Keratinocyte (primary cell): ENCODE results near the gene CHRNA1. TPM values are rescaled to one million over a fixed set of nuclear protein-coding genes. Genes with fewer than 3 reads are reported as not detected.

Experiments
- DNase-seq: peaks from one replicate; pipeline ENCODE4 v3.0.0-alpha.2; 2011; ENCODE audit warnings: low read depth, missing footprints, low spot score
- FAIRE-seq: peaks from 2 replicates; lab custom pipeline; 2011; peaks lifted over from hg19 to GRCh38; lab: Jason Lieb, UNC
- H2AFZ ChIP-seq: 2 replicates; pipeline ENCODE4 v1.6.0; 2012; ENCODE audit warnings: low read length, control low read depth, inconsistent platforms; ENCODE audit not compliant: control insufficient read depth
- H3K27ac ChIP-seq: 2 replicates; pipeline ENCODE4 v1.5.1; 2011; ENCODE audit warnings: low read length; ENCODE audit not compliant: control insufficient read depth, insufficient read depth
- H3K27me3 ChIP-seq: 3 replicates; pipeline ENCODE4 v1.6.0; 2011; ENCODE audit warnings: low read length; ENCODE audit not compliant: control insufficient read depth, insufficient read depth; ENCODE audit errors: extremely low read depth
- H3K36me3 ChIP-seq, 2 experiments: 2 replicates in 1 of 2; 3 replicates in 1 of 2; pipeline ENCODE4 v1.5.1; 2011; ENCODE audit warnings: low read length in 2 of 2, mild to moderate bottlenecking in 1 of 2; ENCODE audit not compliant: control insufficient read depth in 2 of 2, insufficient read depth in 2 of 2; ENCODE audit errors: extremely low read depth in 1 of 2
- H3K4me1 ChIP-seq: 3 replicates; pipeline ENCODE4 v1.5.1; 2011; ENCODE audit warnings: low read length; ENCODE audit not compliant: control insufficient read depth, insufficient read depth; ENCODE audit errors: extremely low read depth
- H3K4me2 ChIP-seq: 3 replicates; pipeline ENCODE4 v1.6.0; 2011; ENCODE audit warnings: low read depth, low read length; ENCODE audit not compliant: control insufficient read depth, insufficient read depth; ENCODE audit errors: extremely low read depth
- H3K4me3 ChIP-seq, 3 experiments: fragments of 200-600 bp in 1 of 3; sonication (generic) in 1 of 3; 2 replicates in 2 of 3; 3 replicates in 1 of 3; pipeline ENCODE4 v1.5.1; 2011 to 2016; ENCODE audit warnings: low read length in 3 of 3, mild to moderate bottlenecking in 3 of 3, control low read depth in 2 of 3, inconsistent platforms in 1 of 3, low read depth in 1 of 3, mixed read lengths in 1 of 3, mixed run types in 1 of 3, moderate library complexity in 1 of 3; ENCODE audit not compliant: control insufficient read depth in 2 of 3, insufficient read depth in 2 of 3; ENCODE audit errors: extremely low read depth in 1 of 3
- H3K79me2 ChIP-seq: 2 replicates; pipeline ENCODE4 v1.6.0; 2012; ENCODE audit warnings: low read length; ENCODE audit not compliant: control insufficient read depth, insufficient read depth
- H3K9ac ChIP-seq: 3 replicates; pipeline ENCODE4 v1.6.0; 2011; ENCODE audit warnings: low read length; ENCODE audit not compliant: control insufficient read depth, insufficient read depth; ENCODE audit errors: extremely low read depth
- H3K9me1 ChIP-seq: 3 replicates; pipeline ENCODE4 v1.6.0; 2011; ENCODE audit warnings: low read length; ENCODE audit not compliant: control insufficient read depth, insufficient read depth; ENCODE audit errors: extremely low read depth
- H3K9me3 ChIP-seq: 2 replicates; pipeline ENCODE4 v1.5.1; 2012; ENCODE audit warnings: low read depth, low read length; ENCODE audit not compliant: control insufficient read depth
- H4K20me1 ChIP-seq: 3 replicates; pipeline ENCODE4 v1.6.0; 2011; ENCODE audit warnings: low read length; ENCODE audit not compliant: control insufficient read depth, insufficient read depth; ENCODE audit errors: extremely low read depth
- EZH2 ChIP-seq: IDR thresholded peaks from one replicate; pipeline ENCODE4 v1.6.1; 2012; ENCODE audit warnings: inconsistent platforms, mild to moderate bottlenecking, low read length, moderate library complexity
- dilution Hi-C: fragments of 300-500 bp; cut with MboI; formaldehyde crosslinking; loops from one replicate; pipeline ENCODE4 v1.7.0; 2020; ENCODE audit warnings: low sequenced_read_pairs; ENCODE audit not compliant: extremely low pct_ligation_motif_present
- polyA plus RNA-seq, 5 experiments: library from polyadenylated mRNA; depleted of rRNA in 3 of 5; stranded (reverse) in 3 of 5; stranded (forward) in 1 of 5; unstranded in 1 of 5; fragments of >200 nt; gene quantifications; 1 replicate in 1 of 5; 2 replicates in 3 of 5; 3 replicates in 1 of 5; pipeline versions ENCODE4 v1.2.1 to v1.2.3, GENCODE V29; 2011 to 2012; ENCODE audit warnings: missing spikeins in 2 of 5, low read depth in 1 of 5, low replicate concordance in 1 of 5
- TF ChIP-seq, protein P1 (sequence below), 3 experiments: IDR thresholded peaks in 1 of 3; conservative IDR thresholded peaks in 1 of 3; optimal IDR thresholded peaks in 1 of 3; 2 replicates in 2 of 3; 3 replicates in 1 of 3; pipeline versions ENCODE3 to v1.5.1; 2011; ENCODE audit warnings: low read length in 3 of 3, mild to moderate bottlenecking in 3 of 3, moderate library complexity in 2 of 3, control low read depth in 1 of 3, inconsistent platforms in 1 of 3; ENCODE audit not compliant: insufficient read depth in 2 of 3; ENCODE audit errors: extremely low read depth in 1 of 3

CHRNA1 gene
- polyA plus RNA-seq, 1 donor (not counting 4 experiments of a cell fraction or from before 2014, with no cell fraction given) = not detected

GRCh38 chr2:174703430-174703829 lies 60.8 kb downstream of the CHRNA1 start:
- TF ChIP-seq, protein P1, sequence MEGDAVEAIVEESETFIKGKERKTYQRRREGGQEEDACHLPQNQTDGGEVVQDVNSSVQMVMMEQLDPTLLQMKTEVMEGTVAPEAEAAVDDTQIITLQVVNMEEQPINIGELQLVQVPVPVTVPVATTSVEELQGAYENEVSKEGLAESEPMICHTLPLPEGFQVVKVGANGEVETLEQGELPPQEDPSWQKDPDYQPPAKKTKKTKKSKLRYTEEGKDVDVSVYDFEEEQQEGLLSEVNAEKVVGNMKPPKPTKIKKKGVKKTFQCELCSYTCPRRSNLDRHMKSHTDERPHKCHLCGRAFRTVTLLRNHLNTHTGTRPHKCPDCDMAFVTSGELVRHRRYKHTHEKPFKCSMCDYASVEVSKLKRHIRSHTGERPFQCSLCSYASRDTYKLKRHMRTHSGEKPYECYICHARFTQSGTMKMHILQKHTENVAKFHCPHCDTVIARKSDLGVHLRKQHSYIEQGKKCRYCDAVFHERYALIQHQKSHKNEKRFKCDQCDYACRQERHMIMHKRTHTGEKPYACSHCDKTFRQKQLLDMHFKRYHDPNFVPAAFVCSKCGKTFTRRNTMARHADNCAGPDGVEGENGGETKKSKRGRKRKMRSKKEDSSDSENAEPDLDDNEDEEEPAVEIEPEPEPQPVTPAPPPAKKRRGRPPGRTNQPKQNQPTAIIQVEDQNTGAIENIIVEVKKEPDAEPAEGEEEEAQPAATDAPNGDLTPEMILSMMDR (optimal IDR thresholded peaks at IDR 0.05 in 1 of 3, IDR thresholded peaks at IDR 0.05 in 1 of 3, conservative IDR thresholded peaks at IDR 0.05 in 1 of 3; ENCODE audit: extremely low read depth in 1 of 3, insufficient read depth in 2 of 3, low read length in 3 of 3) = no peak
- TF ChIP-seq EZH2 = no peak
- H3K9me1 ChIP-seq = no peaks in the 10 kb centered on the region
- dilution Hi-C loops = no loop called here

DNA sequence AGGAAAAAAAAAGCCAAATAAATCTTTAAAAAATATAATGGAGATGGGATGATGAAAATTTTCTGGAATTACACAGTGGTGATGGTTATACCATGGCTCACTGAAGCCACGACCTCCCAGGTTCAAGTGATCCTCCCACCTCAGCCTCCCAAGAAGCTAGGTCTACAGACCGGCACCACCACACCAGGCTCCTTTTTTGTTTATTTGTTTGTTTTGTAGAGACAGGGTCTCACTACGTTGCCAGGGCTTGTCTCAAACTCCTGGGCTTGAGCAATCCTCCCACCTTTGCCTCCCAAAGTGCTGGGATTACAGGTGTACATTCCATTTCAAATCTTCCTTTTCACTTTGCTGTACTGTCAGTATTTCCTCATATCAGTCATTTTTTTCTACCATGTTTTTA lies 61.7 kb downstream of the CHRNA1 start:
- no peaks in the 10 kb centered on the region for H3K79me2 ChIP-seq
- peaks cover 5% of the 10 kb centered on the region for H3K27me3 ChIP-seq
- H4K20me1 ChIP-seq = no peaks in the 10 kb centered on the region
- H3K36me3 ChIP-seq = no peaks in the 10 kb centered on the region
- dilution Hi-C loops = no loop called here
- no peak overlapping the region for H3K27ac ChIP-seq
- no peak overlapping the region for H2AFZ ChIP-seq
- no peak for DNase-seq
- H3K4me1 ChIP-seq = no peaks in the 10 kb centered on the region
- no peak overlapping the region for H3K4me2 ChIP-seq
- TF ChIP-seq, protein P1 (optimal IDR thresholded peaks at IDR 0.05 in 1 of 3, IDR thresholded peaks at IDR 0.05 in 1 of 3, conservative IDR thresholded peaks at IDR 0.05 in 1 of 3; ENCODE audit: extremely low read depth in 1 of 3, insufficient read depth in 2 of 3, low read length in 3 of 3) = no peak
- TF ChIP-seq EZH2 = no peak
- no peak for FAIRE-seq
- no peak overlapping the region for H3K9ac ChIP-seq
- H3K9me1 ChIP-seq = no peaks in the 10 kb centered on the region
- H3K4me3 ChIP-seq = no peak overlapping the region
- no peaks in the 10 kb centered on the region for H3K9me3 ChIP-seq

More at GRCh38 chr2:174703430-174703829, 60.8 kb downstream of the CHRNA1 start:
- no peak overlapping the region for H3K9ac ChIP-seq
- no peaks in the 10 kb centered on the region for H4K20me1 ChIP-seq
- no peaks in the 10 kb centered on the region for H3K36me3 ChIP-seq
- H3K9me3 ChIP-seq = no peaks in the 10 kb centered on the region
- no peak overlapping the region for H2AFZ ChIP-seq
- H3K79me2 ChIP-seq = no peaks in the 10 kb centered on the region
- no peak overlapping the region for H3K4me3 ChIP-seq
- peaks cover 5% of the 10 kb centered on the region for H3K27me3 ChIP-seq
- H3K4me1 ChIP-seq = no peaks in the 10 kb centered on the region
- no peak overlapping the region for H3K27ac ChIP-seq
- FAIRE-seq = no peak
- DNase-seq = no peak
- no peak overlapping the region for H3K4me2 ChIP-seq
